Gastrocnemius medialis (tissue), 4 donors: Measurements from ENCODE around the gene FUZ. TPM values are rescaled to one million over a fixed set of nuclear protein-coding genes. Genes with fewer than 3 reads are reported as not detected.

Experiments
- ATAC-seq, 2 donors: fragments of 150-250 bp; one replicate each; pipeline ENCODE4 v1.9.1; 2016
- DNase-seq, 2 donors: peaks; one replicate each; pipeline ENCODE4 v3.0.0-alpha.2; 2019
- H3K27ac ChIP-seq, 4 donors: fragments of 200-600 bp; sonication (generic); 1 replicate in 1 of 4; 2 replicates in 3 of 4; pipeline ENCODE4 v1.5.1; 2016 to 2018; ENCODE audit warnings: mild to moderate bottlenecking in 2 of 4, moderate library complexity in 1 of 4
- H3K27me3 ChIP-seq, 3 donors: fragments of 200-600 bp; sonication (generic) in 2 of 3; 1 replicate in 1 of 3; 2 replicates in 2 of 3; pipeline versions ENCODE4 v1.5.1 to v1.6.0; 2016 to 2019; ENCODE audit warnings: mild to moderate bottlenecking in 1 of 3, moderate library complexity in 1 of 3
- H3K36me3 ChIP-seq, 2 donors: fragments of 200-600 bp; sonication (generic) in 1 of 2; one replicate each; pipeline ENCODE4 v1.5.1; 2017 to 2018
- H3K4me1 ChIP-seq, 2 donors: fragments of 200-600 bp; sonication (generic) in 1 of 2; one replicate each; pipeline ENCODE4 v1.5.1; 2016 to 2017; ENCODE audit warnings: mild to moderate bottlenecking in 2 of 2
- H3K4me3 ChIP-seq, 4 donors: fragments of 200-600 bp; sonication (generic) in 3 of 4; 1 replicate in 1 of 4; 2 replicates in 3 of 4; pipeline ENCODE4 v1.5.1; 2016 to 2019; ENCODE audit warnings: mild to moderate bottlenecking in 2 of 4
- H3K9me3 ChIP-seq, 3 donors: fragments of 200-600 bp; sonication (generic) in 2 of 3; 1 replicate in 1 of 3; 2 replicates in 2 of 3; pipeline ENCODE4 v1.5.1; 2016 to 2019
- POLR2A ChIP-seq, 2 donors: fragments of 450-650 bp; IDR thresholded peaks; one replicate each; pipeline ENCODE4 v1.6.1; 2017; ENCODE audit warnings: antibody characterized with exemption in 2 of 2, mild to moderate bottlenecking in 2 of 2, moderate library complexity in 2 of 2
- in situ Hi-C, 4 donors: fragments of 200-750 bp; cut with MboI; loops; one replicate each; pipeline versions ENCODE4 v1.15.0 to v1.8.0; 2017; ENCODE audit warnings: low sequenced_read_pairs in 4 of 4
- intact Hi-C: fragments of 100-400 bp; cut with DNase I; formaldehyde crosslinking; loops from one replicate; pipeline ENCODE4 v1.15.1; 2023; ENCODE audit warnings: low total_unique reads
- microRNA-seq, 2 donors: library from miRNA; unstranded; fragments of <30 nt; microRNA quantifications; one replicate each; pipeline ENCODE4, GENCODE V29; 2016; ENCODE audit warnings: borderline replicate concordance in 2 of 2
- total RNA-seq, 4 donors: library from RNA; depleted of rRNA; stranded (reverse); fragments of >200 nt; gene quantifications; one replicate each; pipeline versions ENCODE4 v1.1.0 to v1.2.3, GENCODE V29; 2016
- TF ChIP-seq, protein P1 (sequence below), 5 experiments: fragments of 450-650 bp in 3 of 5; fragments of 200-600 bp in 2 of 5; sonication (generic) in 2 of 5; IDR thresholded peaks in 4 of 5; conservative IDR thresholded peaks in 1 of 5; 1 replicate in 4 of 5; 2 replicates in 1 of 5; pipeline ENCODE4 v1.5.1; 2016 to 2019; ENCODE audit warnings: antibody characterized with exemption in 5 of 5, mild to moderate bottlenecking in 3 of 5, moderate library complexity in 3 of 5

FUZ gene
- total RNA-seq, 4 donors from 2014 or later = 14.2 to 35.5 (median 26.0) TPM

- intact Hi-C loops = loop anchor here (10.0 kb wide), 1 partner anchor 1987 kb away; the partner anchor contains the start of gene SELENOW
- ATAC-seq (no peak), DNase-seq (peak in 1 of 2 donors; percentile 30)
- Histone ChIP-seq H3K9me3 (no peaks in the 10 kb centered on the region), H3K27me3 (no peaks in the 10 kb centered on the region), H3K27ac (peak overlapping the region; percentile 27 to 68 (median 44)), H3K4me3 (no peak overlapping the region), H3K36me3 (no peaks in the 10 kb centered on the region), H3K4me1 (peaks cover 7 to 8% of the 10 kb centered on the region in 2 donors)
- no peak for TF ChIP-seq POLR2A (IDR thresholded peaks at IDR 0.05)
- TF ChIP-seq, protein P1, sequence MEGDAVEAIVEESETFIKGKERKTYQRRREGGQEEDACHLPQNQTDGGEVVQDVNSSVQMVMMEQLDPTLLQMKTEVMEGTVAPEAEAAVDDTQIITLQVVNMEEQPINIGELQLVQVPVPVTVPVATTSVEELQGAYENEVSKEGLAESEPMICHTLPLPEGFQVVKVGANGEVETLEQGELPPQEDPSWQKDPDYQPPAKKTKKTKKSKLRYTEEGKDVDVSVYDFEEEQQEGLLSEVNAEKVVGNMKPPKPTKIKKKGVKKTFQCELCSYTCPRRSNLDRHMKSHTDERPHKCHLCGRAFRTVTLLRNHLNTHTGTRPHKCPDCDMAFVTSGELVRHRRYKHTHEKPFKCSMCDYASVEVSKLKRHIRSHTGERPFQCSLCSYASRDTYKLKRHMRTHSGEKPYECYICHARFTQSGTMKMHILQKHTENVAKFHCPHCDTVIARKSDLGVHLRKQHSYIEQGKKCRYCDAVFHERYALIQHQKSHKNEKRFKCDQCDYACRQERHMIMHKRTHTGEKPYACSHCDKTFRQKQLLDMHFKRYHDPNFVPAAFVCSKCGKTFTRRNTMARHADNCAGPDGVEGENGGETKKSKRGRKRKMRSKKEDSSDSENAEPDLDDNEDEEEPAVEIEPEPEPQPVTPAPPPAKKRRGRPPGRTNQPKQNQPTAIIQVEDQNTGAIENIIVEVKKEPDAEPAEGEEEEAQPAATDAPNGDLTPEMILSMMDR (IDR thresholded peaks at IDR 0.05 in 4 of 5, conservative IDR thresholded peaks at IDR 0.05 in 1 of 5) = peak in 1 of 5 experiments; percentile 18
- in situ Hi-C loops = no loop called here
Measured at GRCh38 chr19:49761625-49762311, 51.3 kb downstream of the FUZ start.

GRCh38 chr19:49761249-49761624 lies 51.9 kb downstream of the FUZ start:
- Histone ChIP-seq H3K36me3 (no peaks in the 10 kb centered on the region), H3K27ac (peak overlapping the region; percentile 27 to 68 (median 44)), H3K27me3 (no peaks in the 10 kb centered on the region), H3K9me3 (no peaks in the 10 kb centered on the region), H3K4me3 (no peak overlapping the region), H3K4me1 (peaks cover 7 to 8% of the 10 kb centered on the region in 2 donors)
- DNase-seq = no peak
- TF ChIP-seq POLR2A (IDR thresholded peaks at IDR 0.05) = no peak
- TF ChIP-seq, protein P1 (IDR thresholded peaks at IDR 0.05 in 4 of 5, conservative IDR thresholded peaks at IDR 0.05 in 1 of 5) = no peak
- no peak for ATAC-seq
- in situ Hi-C loops (no loop called here), intact Hi-C loops (loop anchor here (10.0 kb wide), 1 partner anchor 1986 kb away; the partner anchor contains the start of gene SELENOW)

- Histone ChIP-seq H3K4me1 (no peaks in the 10 kb centered on the region), H3K36me3 (no peaks in the 10 kb centered on the region), H3K9me3 (no peaks in the 10 kb centered on the region), H3K4me3 (no peak overlapping the region), H3K27me3 (no peaks in the 10 kb centered on the region), H3K27ac (no peak overlapping the region)
- in situ Hi-C loops (no loop called here), intact Hi-C loops (no loop called here)
- ATAC-seq = no peak
- TF ChIP-seq, protein P1 (IDR thresholded peaks at IDR 0.05 in 4 of 5, conservative IDR thresholded peaks at IDR 0.05 in 1 of 5) = no peak
- no peak for TF ChIP-seq POLR2A (IDR thresholded peaks at IDR 0.05)
- DNase-seq = no peak
Measured at GRCh38 chr19:49758292-49758691, 54.8 kb downstream of the FUZ start.

Small RNAs within 50 kb of the gene (microRNA-seq; reads per million reads assigned to microRNA genes)
- gene MIR4749 = 1.2 to 2.6 reads per million in 2 donors
- 0 reads per million in 2 donors for gene MIR6799
- gene MIR6800 = 0 reads per million in 2 donors

Other genes starting within 250 kb of the FUZ start
- gene NOSIP, start 232.7 kb downstream of the FUZ start, total RNA-seq = 10 to 100 TPM; 62.4 to 92.8 (median 78.9) TPM
- 1 to 10 TPM in 3 of 4 donors, not detected in 1; 1.4 to 4.6 (median 3.8) TPM for gene PRRG2, start 232.0 kb downstream of the FUZ start, total RNA-seq
- 1 to 10 TPM; 3.4 to 7.7 (median 3.8) TPM for gene PRR12, start 222.1 kb downstream of the FUZ start, total RNA-seq
- 10 to 100 TPM; 12.4 to 26.2 (median 24.2) TPM for gene RRAS, start 173.1 kb downstream of the FUZ start, total RNA-seq
- 10 to 100 TPM; 13.7 to 36.1 (median 32.9) TPM for gene SCAF1, start 171.1 kb downstream of the FUZ start, total RNA-seq
- gene IRF3, start 147.4 kb downstream of the FUZ start, total RNA-seq = 10 to 100 TPM; 11.0 to 18.6 (median 13.7) TPM
- 10 to 100 TPM; 10.7 to 12.9 (median 11.8) TPM for gene BCL2L12, start 147.4 kb downstream of the FUZ start, total RNA-seq
- gene PRMT1, start 136.0 kb downstream of the FUZ start, total RNA-seq = 100 to 1,000 TPM; 190 to 242 (median 229) TPM
- 1 to 10 TPM in 3 of 4 donors, not detected in 1; 1.0 to 2.1 (median 1.4) TPM for gene ADM5, start 123.7 kb downstream of the FUZ start, total RNA-seq
- gene CPT1C, start 122.2 kb downstream of the FUZ start, total RNA-seq = under 1 TPM in 3 of 4 donors, not detected in 1; 0.26 to 0.97 (median 0.73) TPM
- under 1 TPM in 2 of 4 donors, not detected in 2; 0.13 to 0.16 TPM for gene TSKS, start 50.0 kb downstream of the FUZ start, total RNA-seq
- gene AP2A1, start 46.3 kb downstream of the FUZ start, total RNA-seq = 100 to 1,000 TPM in 3 of 4 donors, 10 to 100 TPM in 1; 94.2 to 142 (median 131) TPM
- 100 to 1,000 TPM in 1 of 4 donors, 10 to 100 TPM in 3; 46.6 to 105 (median 78.7) TPM for gene MED25, start 5.0 kb upstream of the FUZ start, total RNA-seq
- gene PTOV1, start 37.9 kb upstream of the FUZ start, total RNA-seq = 10 to 100 TPM; 77.6 to 88.2 (median 87.0) TPM
- gene PNKP, start 54.3 kb upstream of the FUZ start, total RNA-seq = 10 to 100 TPM; 14.9 to 43.4 (median 21.1) TPM
- 10 to 100 TPM; 23.8 to 56.8 (median 43.4) TPM for gene AKT1S1, start 64.1 kb upstream of the FUZ start, total RNA-seq
- 10 to 100 TPM; 48.7 to 84.3 (median 66.4) TPM for gene TBC1D17, start 64.4 kb upstream of the FUZ start, total RNA-seq
- 1 to 10 TPM in 1 of 4 donors, under 1 TPM in 1, not detected in 2; 0.15 to 1.1 TPM for gene IL4I1, start 83.6 kb upstream of the FUZ start, total RNA-seq
- 10 to 100 TPM in 1 of 4 donors, 1 to 10 TPM in 3; 6.4 to 10.8 (median 9.0) TPM for gene ATF5, start 115.9 kb upstream of the FUZ start, total RNA-seq
- 10 to 100 TPM; 32.8 to 38.0 (median 36.3) TPM for gene NUP62, start 116.2 kb upstream of the FUZ start, total RNA-seq
- gene SIGLEC11, start 147.9 kb upstream of the FUZ start, total RNA-seq = under 1 TPM in 3 of 4 donors, not detected in 1; 0.15 to 0.42 (median 0.25) TPM
- 10 to 100 TPM; 36.0 to 52.8 (median 39.9) TPM for gene VRK3, start 212.1 kb upstream of the FUZ start, total RNA-seq
- gene ZNF473, start 212.7 kb upstream of the FUZ start, total RNA-seq = 10 to 100 TPM in 2 of 4 donors, 1 to 10 TPM in 2; 4.6 to 12.2 (median 10.1) TPM